Activated naive CD4-positive, alpha-beta T cell treated with anti-CD3 and anti-CD28 coated beads, Interleukin-2, amount 10 ng/mL, durations not matched to agents 7 days and 5 days (primary cell): ENCODE results near the gene ANKRD50.

ENCODE experiments used
- CTCF ChIA-PET: fragments of 350-600 bp; sonication (Branson Sonifier 250); formaldehyde crosslinking; loops from one replicate; lab custom pipeline; 2021; ENCODE audit warnings: antibody characterized with exemption; lab: Charles Lee
- DNase-seq: peaks from one replicate; pipeline ENCODE4 v3.0.0-alpha.2; 2020
- H3K27ac Mint-ChIP-seq: one replicate; pipeline ENCODE4 v1.8.0; 2021; ENCODE audit warnings: mild to moderate bottlenecking, moderate library complexity, mixed read lengths
- H3K27me3 Mint-ChIP-seq: one replicate; pipeline ENCODE4 v1.8.0; 2021; ENCODE audit warnings: mild to moderate bottlenecking, mixed read lengths
- H3K36me3 Mint-ChIP-seq: one replicate; pipeline ENCODE4 v1.8.0; 2021; ENCODE audit warnings: mixed read lengths
- H3K4me1 Mint-ChIP-seq: one replicate; pipeline ENCODE4 v1.8.0; 2021; ENCODE audit warnings: mixed read lengths
- H3K4me3 Mint-ChIP-seq: one replicate; pipeline ENCODE4 v1.8.0; 2021; ENCODE audit warnings: mild to moderate bottlenecking, moderate library complexity, mixed read lengths
- H3K9me3 Mint-ChIP-seq: one replicate; pipeline ENCODE4 v1.8.0; 2021; ENCODE audit warnings: mixed read lengths

The ANKRD50 gene

DNA sequence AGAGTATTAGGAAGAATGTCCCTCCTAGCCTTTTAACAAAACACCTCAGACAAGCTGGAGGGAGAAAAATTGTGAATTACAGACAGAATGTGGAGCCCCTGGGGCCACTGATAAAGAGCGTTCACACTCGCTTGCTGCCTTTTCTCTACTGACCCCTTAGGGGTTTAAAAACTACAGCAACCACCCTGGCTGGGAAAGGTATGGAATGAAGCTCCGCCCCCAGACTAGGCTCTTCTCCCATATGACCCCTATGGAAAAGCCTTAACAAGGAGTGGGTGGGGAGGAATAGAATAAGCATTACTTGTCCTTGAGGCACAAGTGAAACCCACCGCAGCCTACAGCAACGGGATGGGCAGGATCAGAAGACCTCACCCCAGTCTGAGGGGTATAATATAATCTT is 26.3 kb downstream of the ANKRD50 start:
- H3K27ac Mint-ChIP-seq = no peak overlapping the region
- H3K27me3 Mint-ChIP-seq = no peaks in the 10 kb centered on the region
- no peaks in the 10 kb centered on the region for H3K9me3 Mint-ChIP-seq
- H3K4me3 Mint-ChIP-seq = no peak overlapping the region
- DNase-seq = no peak
- H3K36me3 Mint-ChIP-seq = no peaks in the 10 kb centered on the region
- H3K4me1 Mint-ChIP-seq = no peaks in the 10 kb centered on the region
- CTCF ChIA-PET = no interaction called here

DNA sequence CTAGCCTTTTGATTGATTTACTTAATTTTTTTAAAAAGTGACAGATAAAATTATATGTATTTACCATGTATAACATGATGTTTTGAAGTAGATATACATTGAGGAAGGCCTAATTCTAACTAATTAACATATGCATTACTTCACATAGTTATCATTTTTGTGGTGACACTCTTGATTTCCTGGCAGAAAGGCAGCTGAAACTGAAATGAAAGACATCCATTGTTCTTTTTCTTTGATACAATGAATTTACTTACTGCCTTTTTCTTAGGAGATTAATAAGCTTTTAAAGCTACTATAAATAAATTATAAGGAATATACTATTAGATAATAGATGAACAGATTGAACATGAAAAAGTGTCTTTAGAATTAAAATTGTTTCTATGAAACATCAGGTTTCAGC is 26.7 kb downstream of the ANKRD50 start:
- no peak overlapping the region for H3K4me3 Mint-ChIP-seq

DNA sequence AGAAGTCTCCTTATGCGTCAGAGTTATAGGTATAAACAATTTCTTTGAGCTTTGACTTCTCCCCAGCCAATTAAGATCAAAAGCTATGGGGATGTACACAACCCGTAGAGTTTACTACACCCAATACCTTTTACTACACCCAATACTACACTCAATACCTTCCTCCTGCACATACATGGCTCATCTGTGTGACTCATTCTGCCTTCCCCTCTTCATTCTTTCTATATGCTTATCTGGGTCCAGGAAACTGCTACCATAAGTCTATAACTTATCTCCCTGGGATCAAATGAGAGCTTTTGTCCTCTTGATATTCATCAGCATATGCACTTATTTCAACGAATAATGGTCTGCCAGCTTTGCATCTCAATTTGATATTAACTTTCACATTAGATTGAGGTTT is 28.2 kb downstream of the ANKRD50 start:
- Mint-ChIP-seq H3K4me3 (no peak overlapping the region), H3K36me3 (no peaks in the 10 kb centered on the region), H3K4me1 (no peaks in the 10 kb centered on the region), H3K27me3 (no peaks in the 10 kb centered on the region), H3K27ac (no peak overlapping the region), H3K9me3 (no peaks in the 10 kb centered on the region)
- CTCF ChIA-PET = no interaction called here
- DNase-seq = no peak

More for the DNA sequence above, 26.7 kb downstream of the ANKRD50 start:
- DNase-seq = no peak
- H3K4me1 Mint-ChIP-seq = no peaks in the 10 kb centered on the region
- H3K27ac Mint-ChIP-seq = no peak overlapping the region
- CTCF ChIA-PET = no interaction called here
- H3K36me3 Mint-ChIP-seq = no peaks in the 10 kb centered on the region
- no peaks in the 10 kb centered on the region for H3K9me3 Mint-ChIP-seq
- no peaks in the 10 kb centered on the region for H3K27me3 Mint-ChIP-seq

DNA sequence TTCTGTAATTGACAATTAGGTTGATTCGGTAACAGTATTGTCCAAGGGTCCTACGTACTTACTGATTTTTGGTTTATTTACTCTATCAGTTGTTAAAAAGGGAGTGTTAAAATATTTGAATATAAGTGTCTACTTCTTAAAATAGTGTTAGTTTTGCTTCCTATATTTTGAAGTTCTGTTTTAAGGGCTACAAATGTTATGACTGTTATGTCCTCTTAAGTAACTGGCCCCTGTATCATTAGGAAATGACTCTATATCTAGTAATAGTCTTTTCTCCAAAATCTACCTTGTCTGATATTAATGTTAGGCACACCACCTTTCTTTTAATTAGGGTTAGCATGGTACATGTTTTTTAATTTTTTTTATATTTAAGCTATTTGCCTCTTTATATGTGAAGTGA is 30.1 kb downstream of the ANKRD50 start:
- Mint-ChIP-seq H3K4me3 (no peak overlapping the region), H3K27ac (no peak overlapping the region), H3K4me1 (no peaks in the 10 kb centered on the region), H3K27me3 (no peaks in the 10 kb centered on the region), H3K36me3 (no peaks in the 10 kb centered on the region), H3K9me3 (no peaks in the 10 kb centered on the region)
- CTCF ChIA-PET = no interaction called here
- no peak for DNase-seq

DNA sequence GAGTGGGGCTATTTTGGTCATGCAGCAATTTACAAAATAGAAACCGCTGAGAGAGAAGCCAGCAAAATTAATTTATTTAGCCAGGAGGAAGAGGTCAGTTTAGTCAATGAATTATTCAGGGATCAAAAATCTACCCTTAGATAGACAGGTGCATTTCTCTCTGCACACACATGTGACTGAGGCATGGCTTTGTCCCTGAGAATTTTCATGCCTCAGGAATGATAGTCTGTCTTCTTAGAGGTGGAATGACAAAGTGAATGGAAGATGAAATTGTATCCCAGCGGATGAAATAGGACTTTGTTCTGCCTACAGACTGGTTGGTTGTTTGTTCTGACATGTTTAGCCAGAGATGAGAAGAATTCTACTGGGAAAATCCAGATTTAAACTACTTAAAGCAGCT is 46.0 kb downstream of the ANKRD50 start:
- no peak for DNase-seq
- CTCF ChIA-PET = no interaction called here
- Mint-ChIP-seq H3K36me3 (no peaks in the 10 kb centered on the region), H3K4me3 (no peak overlapping the region), H3K27ac (no peak overlapping the region), H3K27me3 (no peaks in the 10 kb centered on the region), H3K9me3 (no peaks in the 10 kb centered on the region), H3K4me1 (no peaks in the 10 kb centered on the region)

DNA sequence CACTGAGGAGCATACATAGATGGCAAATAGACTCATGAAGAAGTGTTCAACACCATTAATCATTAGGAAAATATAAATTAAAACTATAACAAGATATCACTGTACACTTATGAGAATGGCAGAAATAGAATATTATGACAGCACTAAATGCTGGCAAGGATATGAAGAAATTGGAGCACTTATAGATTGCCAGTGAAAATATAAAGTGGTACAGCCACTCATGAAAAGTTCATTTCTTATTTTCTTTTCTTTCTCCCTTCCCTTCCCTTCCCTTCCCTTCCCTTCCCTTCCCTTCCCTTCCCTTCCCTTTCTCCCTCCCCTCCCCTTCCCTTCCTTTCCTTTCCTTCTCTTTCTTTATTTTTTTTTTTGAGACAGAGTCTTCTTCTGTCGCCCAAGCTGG is 53.7 kb downstream of the ANKRD50 start:
- CTCF ChIA-PET = no interaction called here
- no peak overlapping the region for H3K4me3 Mint-ChIP-seq
- no peaks in the 10 kb centered on the region for H3K9me3 Mint-ChIP-seq
- no peak overlapping the region for H3K27ac Mint-ChIP-seq
- no peak for DNase-seq
- no peaks in the 10 kb centered on the region for H3K27me3 Mint-ChIP-seq
- H3K4me1 Mint-ChIP-seq = no peaks in the 10 kb centered on the region
- no peaks in the 10 kb centered on the region for H3K36me3 Mint-ChIP-seq

DNA sequence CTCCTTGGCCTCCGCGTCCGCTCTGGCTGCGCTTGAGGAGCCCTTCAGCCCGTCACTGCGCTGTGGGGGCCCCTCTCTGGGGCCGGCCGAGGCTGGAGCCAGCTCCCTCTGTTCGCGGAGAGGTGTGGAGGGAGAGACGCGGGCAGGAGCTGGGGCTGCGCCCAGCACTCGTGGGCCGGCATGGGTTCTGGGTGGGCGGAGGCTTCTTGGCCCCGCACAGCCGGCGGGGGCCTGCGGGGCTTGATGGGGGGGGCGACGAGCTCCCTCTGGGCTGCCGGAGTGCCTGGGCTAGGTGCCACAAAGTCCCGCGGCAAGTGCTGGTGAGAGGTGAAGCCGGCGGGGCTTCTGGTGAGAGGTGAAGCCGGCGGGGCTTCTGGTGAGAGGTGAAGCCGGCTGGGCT is 61.9 kb downstream of the ANKRD50 start:
- Mint-ChIP-seq H3K27ac (no peak overlapping the region), H3K36me3 (no peaks in the 10 kb centered on the region), H3K27me3 (no peaks in the 10 kb centered on the region), H3K4me1 (no peaks in the 10 kb centered on the region), H3K9me3 (no peaks in the 10 kb centered on the region), H3K4me3 (no peak overlapping the region)
- no peak for DNase-seq
- CTCF ChIA-PET = no interaction called here

DNA sequence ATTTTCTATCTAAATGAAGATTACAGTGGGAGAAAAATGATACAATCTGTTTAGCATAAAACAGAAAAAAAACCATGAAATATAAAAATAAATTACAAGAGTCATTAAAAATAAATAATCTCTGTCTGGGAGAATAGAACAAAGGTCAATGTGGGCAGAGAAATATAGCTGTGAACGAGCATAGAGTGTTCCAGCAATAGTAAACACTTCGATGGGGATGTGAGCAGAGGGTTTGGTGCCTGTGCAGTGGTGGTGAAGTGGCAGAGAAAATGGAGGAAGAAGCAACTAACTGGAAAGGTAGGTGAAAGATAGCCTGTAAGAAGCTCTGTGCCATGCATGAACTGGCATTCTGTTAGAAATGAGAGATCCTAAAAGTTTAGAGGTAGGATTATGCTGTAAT is 64.9 kb downstream of the ANKRD50 start:
- H3K27me3 Mint-ChIP-seq = no peaks in the 10 kb centered on the region
- DNase-seq = no peak
- no peaks in the 10 kb centered on the region for H3K9me3 Mint-ChIP-seq
- no peak overlapping the region for H3K27ac Mint-ChIP-seq
- no peaks in the 10 kb centered on the region for H3K36me3 Mint-ChIP-seq
- H3K4me3 Mint-ChIP-seq = no peak overlapping the region
- no peaks in the 10 kb centered on the region for H3K4me1 Mint-ChIP-seq
- CTCF ChIA-PET = no interaction called here

DNA sequence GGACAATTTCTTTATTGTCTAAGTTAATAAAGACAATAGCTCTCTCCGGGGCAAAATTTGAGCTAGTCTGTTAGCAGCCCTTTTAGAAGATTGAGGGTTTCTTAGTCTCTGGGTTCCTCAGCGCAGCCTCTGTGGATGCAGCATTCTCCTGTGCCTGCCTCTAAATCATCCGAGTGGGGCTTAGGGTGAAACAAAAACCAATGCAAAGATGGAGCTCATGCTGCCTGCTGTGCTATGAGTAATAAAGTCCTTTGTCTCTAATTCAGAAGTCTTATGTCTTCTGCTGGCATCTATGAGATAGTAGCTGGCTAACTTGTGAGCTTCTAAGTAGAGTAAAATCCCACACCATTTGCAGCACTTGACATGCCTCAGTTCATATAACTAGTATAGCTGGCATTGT is 67.9 kb downstream of the ANKRD50 start:
- CTCF ChIA-PET = no interaction called here
- H3K36me3 Mint-ChIP-seq = no peaks in the 10 kb centered on the region
- H3K9me3 Mint-ChIP-seq = no peaks in the 10 kb centered on the region
- no peaks in the 10 kb centered on the region for H3K27me3 Mint-ChIP-seq
- H3K4me1 Mint-ChIP-seq = no peaks in the 10 kb centered on the region
- no peak overlapping the region for H3K4me3 Mint-ChIP-seq
- no peak for DNase-seq
- no peak overlapping the region for H3K27ac Mint-ChIP-seq

DNA sequence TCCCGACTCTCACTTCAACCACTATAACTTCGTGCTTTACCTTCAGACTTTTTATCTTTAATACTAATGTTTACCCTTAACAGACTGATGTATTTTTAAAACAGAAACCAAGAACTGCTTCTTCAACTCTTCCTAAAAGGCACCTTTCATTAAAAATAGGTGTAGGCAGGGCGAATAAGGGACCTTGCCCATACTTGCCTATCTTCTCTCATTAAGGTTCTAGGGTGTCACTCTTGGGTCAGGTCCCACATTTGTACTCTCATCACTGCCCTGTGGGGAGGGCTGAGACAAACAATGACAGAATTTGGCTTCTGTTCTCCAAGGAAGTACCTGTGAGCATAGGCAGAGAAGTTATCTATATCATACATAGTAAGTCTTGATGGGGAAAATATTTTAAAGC is 69.7 kb downstream of the ANKRD50 start:
- no peak overlapping the region for H3K4me3 Mint-ChIP-seq
- no peaks in the 10 kb centered on the region for H3K27me3 Mint-ChIP-seq
- no peak overlapping the region for H3K27ac Mint-ChIP-seq
- DNase-seq = no peak
- no peaks in the 10 kb centered on the region for H3K4me1 Mint-ChIP-seq
- H3K9me3 Mint-ChIP-seq = no peaks in the 10 kb centered on the region
- no peaks in the 10 kb centered on the region for H3K36me3 Mint-ChIP-seq
- CTCF ChIA-PET = no interaction called here

DNA sequence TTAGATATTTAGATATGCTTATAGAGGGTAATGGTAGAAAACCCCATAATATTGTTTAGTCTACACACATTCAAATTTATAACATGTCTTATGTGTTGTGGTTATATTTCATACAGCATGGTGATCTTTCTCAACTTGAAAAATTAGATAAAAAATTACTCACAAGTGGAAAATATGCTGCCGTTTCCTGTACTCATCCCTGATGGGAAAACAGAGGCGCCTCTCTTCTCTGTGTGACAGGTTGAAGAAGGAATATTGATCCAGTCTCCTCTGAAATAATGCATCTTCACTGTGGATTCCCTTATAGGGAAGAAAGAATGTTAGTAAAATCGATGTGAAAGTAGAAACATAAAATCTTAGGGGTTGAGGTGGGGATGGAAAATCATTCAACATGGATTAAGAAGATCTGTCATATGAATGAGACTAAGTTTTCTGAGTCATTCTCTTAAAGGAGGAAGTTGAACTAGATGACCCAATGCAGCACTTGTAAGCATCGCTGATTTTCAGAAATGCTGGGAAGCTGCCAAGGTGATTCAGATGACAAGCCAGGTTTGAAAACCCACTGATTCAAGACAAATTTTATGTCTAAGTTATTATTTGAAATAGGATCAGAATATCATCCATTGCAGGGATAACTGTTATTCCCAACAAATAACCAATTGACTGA is 70.7 kb downstream of the ANKRD50 start:
- Mint-ChIP-seq H3K27me3 (no peaks in the 10 kb centered on the region), H3K4me1 (no peaks in the 10 kb centered on the region), H3K9me3 (no peaks in the 10 kb centered on the region), H3K27ac (no peak overlapping the region), H3K4me3 (no peak overlapping the region), H3K36me3 (no peaks in the 10 kb centered on the region)
- no peak for DNase-seq
- CTCF ChIA-PET = no interaction called here

DNA sequence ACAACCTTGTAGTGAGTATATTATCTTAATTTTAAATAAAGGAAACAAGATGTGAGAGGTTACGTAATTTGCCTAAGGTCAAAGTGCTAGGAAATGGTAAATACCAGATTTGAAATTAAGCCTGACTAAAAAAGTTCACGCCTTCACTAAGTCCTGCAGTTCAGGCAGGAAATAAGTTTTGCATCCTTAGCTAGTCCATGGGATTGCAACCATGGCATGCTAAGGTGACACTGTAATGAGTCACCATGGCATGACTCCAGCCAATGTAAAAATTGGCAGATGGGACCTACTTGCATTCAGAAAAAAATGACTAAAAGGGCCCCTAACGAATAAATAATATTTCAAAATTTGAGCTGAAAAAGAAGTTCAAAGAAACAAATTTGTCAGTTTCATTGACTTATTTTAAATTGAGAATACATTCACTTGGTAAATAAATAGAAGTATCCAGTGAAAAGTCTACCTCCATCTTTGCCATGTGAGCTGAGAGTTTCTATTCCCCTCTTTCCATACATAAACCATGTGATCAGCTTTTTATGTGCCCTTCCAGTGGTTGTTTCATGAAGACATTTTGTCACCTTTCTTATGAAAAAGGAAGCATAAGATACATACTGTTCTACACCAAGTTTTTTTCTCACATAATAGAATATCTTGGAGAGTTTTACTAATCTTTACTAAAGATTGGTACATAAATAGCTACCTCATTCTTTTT is 72.4 kb downstream of the ANKRD50 start:
- Mint-ChIP-seq H3K4me3 (no peak overlapping the region), H3K4me1 (no peaks in the 10 kb centered on the region), H3K27me3 (no peaks in the 10 kb centered on the region), H3K36me3 (no peaks in the 10 kb centered on the region), H3K9me3 (no peaks in the 10 kb centered on the region), H3K27ac (no peak overlapping the region)
- no peak for DNase-seq
- CTCF ChIA-PET = no interaction called here

DNA sequence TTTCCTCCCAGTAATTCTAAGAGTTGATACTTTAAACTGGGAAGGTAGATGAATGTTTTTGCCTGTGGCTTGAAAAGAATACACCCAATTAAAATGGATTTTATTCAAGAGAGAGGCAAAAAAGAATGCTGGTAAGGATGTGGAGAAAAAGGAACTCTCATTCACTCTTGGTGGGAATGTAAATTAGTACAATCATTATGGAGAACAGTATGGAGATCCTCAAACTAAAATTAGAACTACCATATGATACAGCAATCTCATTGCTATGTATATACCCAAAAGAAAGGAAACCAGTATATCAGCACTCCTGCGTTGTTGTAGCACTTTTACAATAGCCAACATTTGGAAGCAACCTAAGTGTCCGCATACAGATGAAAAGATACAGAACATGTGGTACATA is 75.2 kb downstream of the ANKRD50 start:
- no peak overlapping the region for H3K4me3 Mint-ChIP-seq
- CTCF ChIA-PET = no interaction called here
- H3K9me3 Mint-ChIP-seq = no peaks in the 10 kb centered on the region
- H3K36me3 Mint-ChIP-seq = no peaks in the 10 kb centered on the region
- no peak overlapping the region for H3K27ac Mint-ChIP-seq
- no peaks in the 10 kb centered on the region for H3K4me1 Mint-ChIP-seq
- H3K27me3 Mint-ChIP-seq = no peaks in the 10 kb centered on the region
- no peak for DNase-seq

DNA sequence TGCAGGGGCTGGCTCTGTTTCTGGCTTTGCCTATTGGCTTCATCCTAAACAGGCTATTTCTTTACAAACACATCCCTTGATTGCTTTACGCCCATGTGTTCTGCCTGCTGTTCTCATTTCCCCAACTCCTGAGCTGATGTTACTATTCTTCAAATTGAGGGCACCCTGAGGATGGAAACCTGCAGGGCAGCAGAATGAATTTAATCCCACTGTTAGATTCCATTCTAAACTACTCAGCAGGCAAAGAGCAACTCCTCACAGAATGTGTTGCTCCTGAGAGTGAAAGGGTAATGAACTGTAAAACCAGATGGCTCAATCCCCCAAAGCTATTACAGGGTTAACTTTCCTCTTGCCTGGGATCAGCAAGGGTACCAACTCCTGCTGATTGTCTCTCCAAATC is 75.7 kb downstream of the ANKRD50 start:
- Mint-ChIP-seq H3K27ac (no peak overlapping the region), H3K9me3 (no peaks in the 10 kb centered on the region), H3K4me3 (no peak overlapping the region), H3K27me3 (no peaks in the 10 kb centered on the region), H3K36me3 (no peaks in the 10 kb centered on the region), H3K4me1 (no peaks in the 10 kb centered on the region)
- no peak for DNase-seq
- CTCF ChIA-PET = no interaction called here

DNA sequence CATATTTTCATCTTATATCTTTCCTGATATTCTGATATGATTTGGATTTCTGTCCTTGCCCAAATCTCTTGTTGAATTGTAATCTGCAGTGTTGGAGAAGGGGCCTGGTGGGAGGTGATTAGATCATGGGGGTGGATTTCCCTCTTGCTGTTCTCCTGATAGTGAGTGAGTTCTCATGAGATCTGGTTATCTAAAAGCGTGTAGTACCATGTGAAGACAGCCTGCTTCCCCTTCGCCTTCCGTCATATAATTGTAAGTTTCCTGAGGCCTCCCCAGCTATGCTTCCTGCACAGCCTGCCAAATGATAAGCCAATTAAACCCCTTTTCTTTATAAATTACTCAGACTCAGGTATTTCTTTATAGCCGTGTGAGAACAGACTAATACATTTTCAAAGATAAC is 77.2 kb downstream of the ANKRD50 start:
- Mint-ChIP-seq H3K27ac (no peak overlapping the region), H3K4me1 (no peaks in the 10 kb centered on the region), H3K4me3 (no peak overlapping the region), H3K9me3 (no peaks in the 10 kb centered on the region), H3K27me3 (no peaks in the 10 kb centered on the region), H3K36me3 (no peaks in the 10 kb centered on the region)
- CTCF ChIA-PET = no interaction called here
- DNase-seq = no peak
